Measurements from ENCODE around the gene THSD8. TPM values are rescaled to one million over a fixed set of nuclear protein-coding genes. Genes with fewer than 3 reads are reported as not detected.
"Not testable (repeated sequence)": the region's sequence is repeated elsewhere in the genome, so short reads cannot be mapped to it uniquely, and the experiment has no call there.

Gene THSD8
- total and polyA plus RNA-seq, 2 experiments from 2014 or later, result 15.0 TPM; not detected in 1

- no peak overlapping the region for H3K27ac ChIP-seq
- TF ChIP-seq, protein P1, sequence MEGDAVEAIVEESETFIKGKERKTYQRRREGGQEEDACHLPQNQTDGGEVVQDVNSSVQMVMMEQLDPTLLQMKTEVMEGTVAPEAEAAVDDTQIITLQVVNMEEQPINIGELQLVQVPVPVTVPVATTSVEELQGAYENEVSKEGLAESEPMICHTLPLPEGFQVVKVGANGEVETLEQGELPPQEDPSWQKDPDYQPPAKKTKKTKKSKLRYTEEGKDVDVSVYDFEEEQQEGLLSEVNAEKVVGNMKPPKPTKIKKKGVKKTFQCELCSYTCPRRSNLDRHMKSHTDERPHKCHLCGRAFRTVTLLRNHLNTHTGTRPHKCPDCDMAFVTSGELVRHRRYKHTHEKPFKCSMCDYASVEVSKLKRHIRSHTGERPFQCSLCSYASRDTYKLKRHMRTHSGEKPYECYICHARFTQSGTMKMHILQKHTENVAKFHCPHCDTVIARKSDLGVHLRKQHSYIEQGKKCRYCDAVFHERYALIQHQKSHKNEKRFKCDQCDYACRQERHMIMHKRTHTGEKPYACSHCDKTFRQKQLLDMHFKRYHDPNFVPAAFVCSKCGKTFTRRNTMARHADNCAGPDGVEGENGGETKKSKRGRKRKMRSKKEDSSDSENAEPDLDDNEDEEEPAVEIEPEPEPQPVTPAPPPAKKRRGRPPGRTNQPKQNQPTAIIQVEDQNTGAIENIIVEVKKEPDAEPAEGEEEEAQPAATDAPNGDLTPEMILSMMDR (IDR thresholded peaks at IDR 0.05; ENCODE audit: low read depth, low read length), result peak; percentile 91
- peaks cover 10% of the 10 kb centered on the region for H3K36me3 ChIP-seq
- DNase-seq (ENCODE audit: low read depth in 1 of 2, low spot score in 1 of 2), result peak; percentile 86 to 87
- H3K4me1 ChIP-seq (ENCODE audit: low read depth), result peaks cover 6% of the 10 kb centered on the region
- no peak overlapping the region for H3K4me3 ChIP-seq
- no peaks in the 10 kb centered on the region for H3K27me3 ChIP-seq
- no peaks in the 10 kb centered on the region for H3K9me3 ChIP-seq (ENCODE audit: low read depth)
Measured at GRCh38 chr19:12796146-12797071, 5.5 kb upstream of the THSD8 start.

DNA sequence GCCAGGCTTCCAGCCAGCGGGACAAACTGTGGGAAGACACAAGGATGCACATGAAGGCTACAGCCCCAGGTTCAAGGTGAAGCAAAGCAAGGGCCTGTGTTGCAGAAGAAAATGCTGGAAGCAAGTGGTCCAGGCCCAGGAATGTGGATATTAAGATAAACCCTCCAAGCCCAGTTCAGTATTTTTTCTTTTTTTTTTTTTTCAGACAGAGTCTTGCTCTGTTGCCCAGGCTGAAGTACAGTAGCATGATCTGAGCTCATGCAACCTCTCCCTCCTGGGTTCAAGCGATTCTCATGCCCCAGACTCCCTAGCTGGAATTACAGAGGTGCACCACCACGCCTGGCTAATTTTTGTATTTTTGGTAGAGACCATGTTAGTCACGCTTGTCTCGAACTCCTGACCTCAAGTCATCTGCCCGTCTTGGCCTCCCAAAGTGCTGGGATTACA is 4.7 kb upstream of the THSD8 start:
- Histone ChIP-seq H3K4me3 (no peak overlapping the region), H3K27ac (no peak overlapping the region), H3K4me1 (ENCODE audit: low read depth) (peaks cover 6% of the 10 kb centered on the region), H3K36me3 (peaks cover 10% of the 10 kb centered on the region), H3K27me3 (no peaks in the 10 kb centered on the region), H3K9me3 (ENCODE audit: low read depth) (no peaks in the 10 kb centered on the region)
- no peak for DNase-seq (ENCODE audit: low read depth in 1 of 2, low spot score in 1 of 2)
- TF ChIP-seq, protein P1 (IDR thresholded peaks at IDR 0.05; ENCODE audit: low read depth, low read length), result no peak

GRCh38 chr19:12797607-12798006 is 4.3 kb upstream of the THSD8 start:
- H3K27ac ChIP-seq, result not testable (repeated sequence)

DNA sequence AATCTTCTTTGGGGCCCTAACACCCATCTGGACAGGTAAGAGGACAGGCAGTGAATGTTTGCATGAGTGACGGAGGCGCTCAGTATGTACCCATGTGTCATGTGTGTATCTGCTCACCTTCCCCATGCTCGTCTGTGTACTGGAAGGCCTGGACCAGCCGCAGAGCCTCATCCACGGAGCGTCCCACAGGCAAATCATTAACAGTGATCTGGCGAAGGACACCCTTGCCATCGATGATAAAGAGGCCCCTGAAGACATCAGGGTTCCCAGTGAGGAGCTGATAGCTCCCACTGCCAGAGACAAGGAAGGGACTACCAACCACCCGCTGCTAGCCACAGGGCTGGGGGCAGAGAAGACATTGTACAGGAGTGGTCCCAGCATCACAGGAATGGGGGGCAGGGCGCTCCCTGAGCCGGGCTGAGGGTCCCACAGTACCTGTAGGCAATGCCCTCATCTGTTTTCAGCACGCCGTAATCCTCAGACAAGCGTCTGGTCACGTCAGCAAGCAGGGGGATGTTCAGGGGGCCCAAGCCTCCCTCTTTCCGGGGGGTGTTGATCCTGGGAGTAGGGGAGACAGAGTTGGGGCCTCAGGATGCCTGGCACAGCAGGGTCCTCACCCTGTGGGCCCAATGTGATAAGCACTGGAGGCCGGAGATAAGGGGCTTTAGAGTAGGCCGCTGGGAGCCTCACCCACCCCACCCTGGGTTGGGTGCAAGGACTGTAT is 2.0 kb upstream of the THSD8 start:
- Histone ChIP-seq H3K4me3 (no peak overlapping the region), H3K27ac (no peak overlapping the region), H3K27me3 (no peaks in the 10 kb centered on the region)

More at GRCh38 chr19:12797607-12798006, 4.3 kb upstream of the THSD8 start:
- not testable (repeated sequence) for H3K9me3 ChIP-seq (ENCODE audit: low read depth); H3K4me3 ChIP-seq; H3K4me1 ChIP-seq (ENCODE audit: low read depth); DNase-seq (ENCODE audit: low read depth in 1 of 2, low spot score in 1 of 2); H3K27me3 ChIP-seq
- peaks cover 10% of the 10 kb centered on the region for H3K36me3 ChIP-seq

GRCh38 chr19:12800466-12800770 is 1.5 kb upstream of the THSD8 start:
- Histone ChIP-seq H3K27ac (no peak overlapping the region), H3K4me1 (ENCODE audit: low read depth) (peaks cover 3% of the 10 kb centered on the region), H3K27me3 (no peaks in the 10 kb centered on the region), H3K9me3 (ENCODE audit: low read depth) (no peaks in the 10 kb centered on the region), H3K4me3 (peak overlapping the region; percentile 73), H3K36me3 (peaks cover 10% of the 10 kb centered on the region)
- TF ChIP-seq, protein P1 (IDR thresholded peaks at IDR 0.05; ENCODE audit: low read depth, low read length), result no peak
- DNase-seq (ENCODE audit: low read depth in 1 of 2, low spot score in 1 of 2), result no peak

More for the DNA sequence above, 2.0 kb upstream of the THSD8 start:
- Histone ChIP-seq H3K4me1 (ENCODE audit: low read depth) (peaks cover 3% of the 10 kb centered on the region), H3K9me3 (ENCODE audit: low read depth) (no peaks in the 10 kb centered on the region), H3K36me3 (peaks cover 10% of the 10 kb centered on the region)
- TF ChIP-seq, protein P1 (IDR thresholded peaks at IDR 0.05; ENCODE audit: low read depth, low read length), result no peak
- DNase-seq (ENCODE audit: low read depth in 1 of 2, low spot score in 1 of 2), result no peak

Measured in cardiac muscle cell (in vitro differentiated cells and primary cell).